Body of pancreas (tissue), 4 donors: ENCODE measurements around the gene PKD2.

Source experiments
- POLR2A ChIP-seq, 3 donors: fragments of 450-650 bp; IDR thresholded peaks; one replicate each; pipeline ENCODE4 v1.6.1; 2016; ENCODE audit warnings: antibody characterized with exemption in 3 of 3, mild to moderate bottlenecking in 2 of 3
- TF ChIP-seq, protein P1 (sequence below), 7 experiments: fragments of 450-650 bp in 4 of 7; fragments of 200-600 bp in 3 of 7; sonication (generic) in 3 of 7; IDR thresholded peaks; one replicate each; pipeline ENCODE4 v1.5.1; 2016 to 2019; ENCODE audit warnings: antibody characterized with exemption in 7 of 7

DNA sequence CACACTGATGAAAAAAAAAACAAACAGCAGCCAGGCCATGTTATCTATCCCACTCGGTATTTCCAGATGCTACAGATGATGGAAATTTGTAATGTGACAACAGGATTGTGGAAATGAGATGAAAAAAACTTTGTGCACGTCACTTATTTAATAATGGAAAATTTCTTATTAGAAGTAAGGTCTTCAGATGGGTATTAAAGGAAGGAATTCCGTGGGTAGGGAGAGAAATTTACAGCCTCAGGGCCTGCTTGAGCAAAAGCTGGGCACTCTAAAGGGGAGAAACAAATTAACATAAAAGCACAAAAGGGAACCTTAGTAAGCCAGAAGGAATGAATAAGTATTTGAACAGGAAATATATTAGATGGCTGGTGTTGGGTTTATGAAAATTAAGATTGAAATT, 4.2 kb upstream of the PKD2 start:
- TF ChIP-seq, protein P1, sequence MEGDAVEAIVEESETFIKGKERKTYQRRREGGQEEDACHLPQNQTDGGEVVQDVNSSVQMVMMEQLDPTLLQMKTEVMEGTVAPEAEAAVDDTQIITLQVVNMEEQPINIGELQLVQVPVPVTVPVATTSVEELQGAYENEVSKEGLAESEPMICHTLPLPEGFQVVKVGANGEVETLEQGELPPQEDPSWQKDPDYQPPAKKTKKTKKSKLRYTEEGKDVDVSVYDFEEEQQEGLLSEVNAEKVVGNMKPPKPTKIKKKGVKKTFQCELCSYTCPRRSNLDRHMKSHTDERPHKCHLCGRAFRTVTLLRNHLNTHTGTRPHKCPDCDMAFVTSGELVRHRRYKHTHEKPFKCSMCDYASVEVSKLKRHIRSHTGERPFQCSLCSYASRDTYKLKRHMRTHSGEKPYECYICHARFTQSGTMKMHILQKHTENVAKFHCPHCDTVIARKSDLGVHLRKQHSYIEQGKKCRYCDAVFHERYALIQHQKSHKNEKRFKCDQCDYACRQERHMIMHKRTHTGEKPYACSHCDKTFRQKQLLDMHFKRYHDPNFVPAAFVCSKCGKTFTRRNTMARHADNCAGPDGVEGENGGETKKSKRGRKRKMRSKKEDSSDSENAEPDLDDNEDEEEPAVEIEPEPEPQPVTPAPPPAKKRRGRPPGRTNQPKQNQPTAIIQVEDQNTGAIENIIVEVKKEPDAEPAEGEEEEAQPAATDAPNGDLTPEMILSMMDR (IDR thresholded peaks at IDR 0.05) = no peak
- no peak for TF ChIP-seq POLR2A (IDR thresholded peaks at IDR 0.05)
